GM06990 (cell line): ENCODE measurements around the gene RAVER1.

Source experiments
- DNase-seq: peaks from one replicate; pipeline ENCODE4 v3.0.0-alpha.2; 2011; ENCODE audit not compliant: insufficient read length; ENCODE audit errors: extremely low read depth
- H3K27me3 ChIP-seq: replicated peaks from 2 replicates; pipeline ENCODE4 v1.6.0; 2011; ENCODE audit warnings: low read length; ENCODE audit not compliant: control insufficient read depth, insufficient read depth
- H3K36me3 ChIP-seq: 2 replicates; pipeline ENCODE4 v1.5.1; 2011; ENCODE audit warnings: low read length; ENCODE audit not compliant: control insufficient read depth, insufficient read depth
- H3K4me3 ChIP-seq: replicated peaks from 2 replicates; pipeline ENCODE4 v1.5.1; 2011; ENCODE audit warnings: low read depth, mild to moderate bottlenecking, control low read depth, low read length
- TF ChIP-seq, protein P1 (sequence below): IDR thresholded peaks from 2 replicates; pipeline ENCODE4 v1.5.1; 2011; ENCODE audit warnings: low read length, control low read depth, mild to moderate bottlenecking, inconsistent platforms; ENCODE audit not compliant: insufficient read depth, poor library complexity, severe bottlenecking

Gene RAVER1

DNA sequence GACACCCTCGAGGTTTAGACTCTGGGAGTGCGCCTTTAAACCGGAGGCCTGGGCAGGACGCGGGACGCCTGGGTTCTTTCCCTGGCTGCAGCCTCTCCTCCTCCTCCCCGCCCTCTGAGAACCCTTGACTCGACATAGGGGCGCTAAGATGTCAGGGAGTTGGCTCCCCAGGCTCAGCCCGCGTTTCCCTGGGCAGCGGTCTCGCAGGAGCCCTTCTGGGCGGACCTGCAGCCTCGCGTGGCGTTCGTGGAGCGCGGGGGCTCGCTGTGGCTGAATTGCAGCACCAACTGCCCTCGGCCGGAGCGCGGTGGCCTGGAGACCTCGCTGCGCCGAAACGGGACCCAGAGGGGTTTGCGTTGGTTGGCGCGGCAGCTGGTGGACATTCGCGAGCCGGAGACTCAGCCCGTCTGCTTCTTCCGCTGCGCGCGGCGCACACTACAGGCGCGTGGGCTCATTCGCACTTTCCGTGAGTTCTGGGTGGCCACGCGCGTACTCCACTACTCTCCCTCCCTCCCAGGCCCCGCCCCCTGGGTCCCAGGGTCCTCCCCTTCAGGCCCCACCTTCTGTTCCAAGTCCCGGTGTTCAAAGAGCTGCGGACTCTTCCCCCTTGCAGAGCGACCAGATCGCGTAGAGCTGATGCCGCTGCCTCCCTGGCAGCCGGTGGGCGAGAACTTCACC, 42.3 kb downstream of the RAVER1 start:
- Histone ChIP-seq H3K27me3 (no peaks in the 10 kb centered on the region), H3K36me3 (no peaks in the 10 kb centered on the region), H3K4me3 (peak overlapping the region; percentile 55)
- TF ChIP-seq, protein P1, sequence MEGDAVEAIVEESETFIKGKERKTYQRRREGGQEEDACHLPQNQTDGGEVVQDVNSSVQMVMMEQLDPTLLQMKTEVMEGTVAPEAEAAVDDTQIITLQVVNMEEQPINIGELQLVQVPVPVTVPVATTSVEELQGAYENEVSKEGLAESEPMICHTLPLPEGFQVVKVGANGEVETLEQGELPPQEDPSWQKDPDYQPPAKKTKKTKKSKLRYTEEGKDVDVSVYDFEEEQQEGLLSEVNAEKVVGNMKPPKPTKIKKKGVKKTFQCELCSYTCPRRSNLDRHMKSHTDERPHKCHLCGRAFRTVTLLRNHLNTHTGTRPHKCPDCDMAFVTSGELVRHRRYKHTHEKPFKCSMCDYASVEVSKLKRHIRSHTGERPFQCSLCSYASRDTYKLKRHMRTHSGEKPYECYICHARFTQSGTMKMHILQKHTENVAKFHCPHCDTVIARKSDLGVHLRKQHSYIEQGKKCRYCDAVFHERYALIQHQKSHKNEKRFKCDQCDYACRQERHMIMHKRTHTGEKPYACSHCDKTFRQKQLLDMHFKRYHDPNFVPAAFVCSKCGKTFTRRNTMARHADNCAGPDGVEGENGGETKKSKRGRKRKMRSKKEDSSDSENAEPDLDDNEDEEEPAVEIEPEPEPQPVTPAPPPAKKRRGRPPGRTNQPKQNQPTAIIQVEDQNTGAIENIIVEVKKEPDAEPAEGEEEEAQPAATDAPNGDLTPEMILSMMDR: no peak
- DNase-seq: peak; percentile 69

DNA sequence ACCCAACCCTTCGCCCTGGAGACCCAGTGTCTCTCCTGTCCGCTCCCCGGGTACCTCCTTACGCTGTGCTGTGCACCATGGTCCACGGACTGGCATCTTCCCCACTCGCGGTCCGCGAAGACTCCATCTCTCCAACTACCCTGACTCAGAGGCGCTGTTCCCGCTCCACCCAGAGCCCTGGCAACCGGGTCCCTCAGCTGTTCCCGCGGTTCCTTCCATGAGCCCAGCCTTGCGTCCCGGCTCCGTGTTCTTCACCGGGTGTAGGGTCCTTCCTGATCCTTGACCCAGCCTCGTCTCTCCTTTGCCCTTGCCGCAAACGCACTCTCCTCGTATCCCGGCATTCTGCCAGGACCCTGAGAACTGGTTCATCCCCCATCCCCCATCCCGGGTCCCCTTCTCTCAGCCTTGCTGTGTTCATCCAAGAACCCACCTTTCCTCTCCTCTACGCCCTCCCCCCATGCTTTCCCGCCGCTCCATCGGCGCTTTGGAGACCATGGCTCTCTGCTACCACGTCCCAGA, 42.9 kb downstream of the RAVER1 start:
- peaks cover 2% of the 10 kb centered on the region for H3K36me3 ChIP-seq
- DNase-seq: peak; percentile 43
- no peaks in the 10 kb centered on the region for H3K27me3 ChIP-seq
- H3K4me3 ChIP-seq: peak overlapping the region; percentile 55
- TF ChIP-seq, protein P1: no peak

DNA sequence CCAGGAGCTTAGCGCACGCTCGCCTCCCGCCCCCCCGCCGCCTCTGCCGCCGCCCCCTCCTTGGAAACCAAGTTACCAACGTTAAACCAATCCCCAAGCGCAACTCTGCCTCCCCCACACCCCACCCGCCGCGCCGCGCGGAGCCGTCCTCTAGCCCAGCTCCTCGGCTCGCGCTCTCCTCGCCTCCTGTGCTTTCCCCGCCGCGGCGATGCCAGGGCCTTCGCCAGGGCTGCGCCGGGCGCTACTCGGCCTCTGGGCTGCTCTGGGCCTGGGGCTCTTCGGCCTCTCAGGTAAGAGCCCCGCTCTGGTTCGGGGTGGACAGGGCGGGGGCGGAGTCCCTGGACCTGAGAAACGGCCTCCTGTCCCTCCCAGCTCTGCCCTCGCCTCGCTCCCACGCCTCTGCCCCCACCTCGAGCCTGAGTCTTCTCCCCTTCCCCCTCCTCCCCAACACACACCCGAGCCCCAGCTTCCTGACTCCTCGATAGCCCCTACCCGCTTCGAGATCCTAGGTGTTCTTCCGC, 43.4 kb downstream of the RAVER1 start, which contains the start of gene ICAM5:
Gene ICAM5 (plus strand): TSS at position 117 of the 521 bp plus-strand sequence. CDS start 92 bp downstream, at position 209.
- H3K4me3 ChIP-seq: peak within 1 kb of the TSS; percentile 55
- H3K27me3 ChIP-seq: no peaks in the 10 kb centered on the region
- TF ChIP-seq, protein P1: no peak
- H3K36me3 ChIP-seq: peaks cover 7% of the 10 kb centered on the region
- peak; percentile 72 for DNase-seq

DNA sequence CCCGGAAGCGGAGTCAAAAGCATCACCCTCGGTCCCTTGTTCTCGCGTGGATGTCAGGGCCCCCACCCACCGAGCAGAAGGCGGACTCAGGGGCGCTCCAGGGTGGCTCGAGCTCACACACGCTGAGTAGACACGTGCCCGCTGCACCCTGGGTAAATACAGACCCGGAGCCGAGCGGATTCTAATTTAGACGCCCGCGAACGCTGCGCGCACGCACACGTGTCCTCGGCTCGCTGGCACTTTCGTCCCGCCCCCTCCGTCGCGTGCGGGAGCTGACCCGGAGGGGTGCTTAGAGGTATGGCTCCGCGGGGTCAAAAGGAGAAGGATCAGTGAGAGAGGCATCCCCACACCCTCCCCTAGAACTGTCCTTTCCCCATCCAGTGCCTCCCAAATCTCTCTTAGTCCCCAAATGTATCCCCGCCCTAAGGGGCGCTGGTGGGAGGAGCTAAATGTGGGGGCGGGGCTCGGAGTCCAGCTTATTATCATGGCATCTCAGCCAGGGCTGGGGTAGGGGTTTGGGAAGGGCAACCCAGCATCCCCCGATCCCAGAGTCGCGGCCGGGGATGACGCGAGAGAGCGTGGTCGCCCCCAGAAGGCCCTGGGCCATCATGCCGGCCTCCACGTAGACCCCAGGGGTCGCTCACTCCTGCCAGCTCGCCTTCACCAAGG, 44.0 kb downstream of the RAVER1 start:
- no peaks in the 10 kb centered on the region for H3K27me3 ChIP-seq
- peak; percentile 86 for DNase-seq
- peaks cover 12% of the 10 kb centered on the region for H3K36me3 ChIP-seq
- TF ChIP-seq, protein P1: no peak
- peak overlapping the region; percentile 55 for H3K4me3 ChIP-seq

DNA sequence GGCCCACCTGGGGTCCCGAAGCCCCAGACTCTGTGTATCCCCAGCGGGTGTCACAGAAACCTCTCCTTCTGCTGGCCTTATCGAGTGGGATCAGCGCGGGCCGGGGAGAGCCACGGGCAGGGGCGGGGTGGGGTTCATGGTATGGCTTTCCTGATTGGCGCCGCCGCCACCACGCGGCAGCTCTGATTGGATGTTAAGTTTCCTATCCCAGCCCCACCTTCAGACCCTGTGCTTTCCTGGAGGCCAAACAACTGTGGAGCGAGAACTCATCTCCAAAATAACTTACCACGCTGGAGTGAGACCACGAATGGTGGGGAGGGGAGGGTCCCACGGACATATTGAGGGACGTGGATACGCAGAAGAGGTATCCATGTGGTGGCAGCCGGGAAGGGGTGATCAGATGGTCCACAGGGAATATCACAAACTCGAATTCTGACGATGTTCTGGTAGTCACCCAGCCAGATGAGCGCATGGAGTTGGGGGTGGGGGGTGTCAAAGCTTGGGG, 44.6 kb downstream of the RAVER1 start:
- peak overlapping the region; percentile 55 for H3K4me3 ChIP-seq
- DNase-seq: peak; percentile 76
- no peaks in the 10 kb centered on the region for H3K27me3 ChIP-seq
- peaks cover 17% of the 10 kb centered on the region for H3K36me3 ChIP-seq
- TF ChIP-seq, protein P1: peak; percentile 2
